HG03521 (cell line): ENCODE results near the gene SORBS2.

Experiments
- ATAC-seq: cut with Tn5 transposase; IDR thresholded peaks from one replicate; pipeline ENCODE4 v1.9.1; 2021; ENCODE audit warnings: mild to moderate bottlenecking, moderate library complexity; ENCODE audit not compliant: unreplicated experiment

Gene SORBS2

DNA sequence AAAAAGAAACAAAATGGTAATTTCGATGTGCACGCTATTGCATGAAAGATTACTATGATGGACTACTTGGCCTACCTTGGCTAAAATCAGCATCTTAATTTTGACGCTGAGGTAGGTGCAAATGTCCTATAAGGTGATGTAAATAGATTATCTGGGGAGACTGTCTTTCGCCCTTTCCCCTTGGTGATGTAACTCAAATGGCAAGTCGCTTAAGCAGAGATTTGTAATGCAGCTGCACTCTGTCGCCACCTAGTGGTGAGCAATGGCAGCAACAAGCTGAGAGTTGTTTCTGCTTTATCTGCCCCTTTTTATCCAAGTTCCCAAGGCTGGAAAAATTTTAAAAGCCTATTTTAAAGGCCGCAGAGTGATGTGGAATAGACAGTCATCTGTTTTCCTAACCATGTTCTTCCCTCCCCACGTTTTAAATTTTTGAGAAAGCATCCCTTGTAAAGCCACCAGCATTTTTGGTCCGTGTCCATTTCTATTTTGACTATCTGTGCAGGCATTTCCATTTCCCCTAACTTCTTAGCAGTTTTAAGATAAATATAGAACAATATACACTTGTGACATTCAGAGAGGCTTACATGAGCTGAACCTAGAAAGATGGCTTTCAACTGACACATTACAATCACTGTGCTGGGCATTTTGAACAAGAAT lies 214.3 kb downstream of the SORBS2 start:
- ATAC-seq, result no peak

DNA sequence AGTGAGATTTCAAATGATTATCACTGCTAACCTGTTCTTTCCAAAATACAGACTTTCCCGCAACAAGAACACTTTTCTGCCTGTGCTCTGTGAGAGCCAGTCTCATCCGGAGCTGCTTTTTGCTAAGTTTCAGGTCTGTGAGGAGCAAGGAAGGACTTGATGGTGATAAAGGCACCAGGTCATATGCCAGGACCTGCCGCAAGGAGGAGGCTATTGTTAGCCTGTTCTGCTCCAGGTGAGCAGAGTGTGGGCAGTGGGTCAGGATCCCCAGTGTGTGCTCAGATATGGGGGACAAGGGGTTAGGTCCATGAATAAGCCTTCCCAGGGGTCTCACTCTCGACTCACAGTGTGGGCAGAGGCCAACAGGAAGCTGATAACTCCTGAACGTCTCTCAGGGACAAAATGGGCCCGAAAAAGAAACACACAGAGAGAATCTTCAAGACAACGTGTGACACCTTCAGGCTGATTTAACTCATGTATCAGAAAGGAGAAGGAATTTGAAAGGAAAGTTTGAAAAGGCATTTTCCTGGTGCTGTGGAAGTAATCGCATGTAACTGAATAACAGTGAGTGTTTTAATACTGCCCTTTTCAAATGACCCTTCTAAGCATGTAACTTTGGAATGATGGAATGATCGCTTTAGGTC lies 219.0 kb downstream of the SORBS2 start:
- ATAC-seq, result no peak

DNA sequence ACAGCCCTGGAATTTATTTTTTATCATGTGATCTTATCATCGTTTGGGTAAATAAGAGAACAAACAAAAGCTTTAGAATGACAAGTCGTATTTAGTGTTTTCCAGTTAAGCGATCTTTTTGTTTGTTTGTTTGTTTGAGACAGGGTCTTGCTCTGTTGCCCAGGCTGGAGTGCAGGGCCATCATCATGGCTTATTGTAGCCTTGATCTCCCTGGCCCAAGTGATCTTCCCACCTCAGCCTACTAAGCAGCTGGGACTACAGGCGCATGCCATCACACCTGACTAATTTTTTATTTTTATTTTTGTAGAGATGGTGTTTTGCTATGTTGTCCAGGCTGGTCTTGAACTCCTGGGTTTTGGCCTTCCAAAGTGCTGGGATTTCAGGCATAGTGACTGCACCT lies 219.6 kb downstream of the SORBS2 start:
- no peak for ATAC-seq

DNA sequence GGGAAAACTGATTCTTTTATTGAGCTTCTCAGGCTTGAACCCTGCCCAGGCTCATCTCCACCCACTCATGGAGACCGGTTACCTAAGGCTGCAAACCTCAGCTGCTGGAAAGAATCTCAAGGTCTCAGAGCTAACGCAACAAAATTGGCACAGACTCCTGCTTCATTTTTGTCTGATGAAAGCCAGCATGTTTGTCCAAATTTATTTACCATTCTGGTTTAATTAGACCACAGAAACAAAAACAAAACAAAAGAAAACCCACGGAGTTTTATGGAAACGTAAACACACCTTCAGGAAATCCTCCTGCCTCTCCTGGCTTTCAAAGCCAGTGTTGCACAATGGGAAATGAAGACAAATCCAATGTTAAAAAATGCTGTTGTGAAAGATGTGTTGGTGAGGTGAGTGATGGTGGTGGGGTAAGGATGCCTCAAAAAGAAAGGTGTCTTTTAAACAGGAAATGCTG lies 220.3 kb downstream of the SORBS2 start:
- ATAC-seq, result no peak

DNA sequence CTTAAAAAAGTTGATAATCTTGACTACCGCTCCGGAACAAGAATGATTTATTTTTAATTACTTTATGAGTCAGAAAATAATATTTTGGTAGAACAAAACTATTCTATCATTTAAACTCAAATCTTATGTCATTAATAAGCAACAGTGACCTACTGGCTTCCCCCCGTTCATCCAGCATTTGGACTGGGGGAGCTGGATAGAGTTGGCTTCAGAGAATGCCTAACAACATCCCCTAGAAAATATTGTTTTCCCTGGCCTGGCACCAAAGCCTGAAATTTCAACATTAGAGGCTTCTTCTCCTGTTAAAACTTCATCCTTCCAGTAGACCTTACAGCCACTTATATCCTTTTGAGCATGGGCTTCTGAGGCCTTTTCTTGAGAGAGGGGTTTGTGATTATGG lies 221.0 kb downstream of the SORBS2 start:
- ATAC-seq, result no peak

DNA sequence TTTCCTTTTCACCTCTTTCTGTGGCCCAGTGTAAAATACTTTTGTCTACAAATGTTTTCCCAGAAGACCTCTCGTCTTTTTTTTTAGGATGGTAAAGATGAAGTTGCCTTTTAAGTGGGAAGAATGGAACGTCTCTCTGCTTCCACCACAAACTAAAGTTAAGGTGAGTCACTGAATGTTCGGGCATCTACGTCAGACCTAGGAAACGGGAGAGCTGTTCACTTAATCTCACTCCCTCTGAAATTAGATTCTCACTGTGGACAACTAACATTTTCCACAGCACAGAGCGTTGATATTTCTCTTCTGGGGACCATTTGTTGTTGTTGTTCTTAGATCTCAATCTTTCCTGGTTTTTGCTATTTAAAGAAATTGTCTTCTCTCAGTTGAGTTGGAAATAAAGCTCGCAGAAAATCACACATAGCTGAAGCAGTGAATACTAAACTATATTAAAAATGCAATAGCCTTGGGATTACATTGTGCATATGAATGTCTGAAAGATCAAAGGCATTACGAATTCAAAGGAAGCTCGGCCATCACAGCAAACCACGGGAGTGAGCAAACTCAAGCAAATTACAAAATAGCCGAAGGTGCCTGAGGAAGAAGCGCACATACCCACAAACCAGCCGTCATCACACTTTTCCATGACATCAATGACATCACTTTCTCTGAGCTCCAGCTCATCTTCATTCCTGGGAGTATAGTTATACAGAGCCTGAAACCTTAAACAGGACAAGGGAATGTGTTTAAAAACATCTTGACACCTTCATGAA lies 222.7 kb downstream of the SORBS2 start:
- ATAC-seq, result no peak

DNA sequence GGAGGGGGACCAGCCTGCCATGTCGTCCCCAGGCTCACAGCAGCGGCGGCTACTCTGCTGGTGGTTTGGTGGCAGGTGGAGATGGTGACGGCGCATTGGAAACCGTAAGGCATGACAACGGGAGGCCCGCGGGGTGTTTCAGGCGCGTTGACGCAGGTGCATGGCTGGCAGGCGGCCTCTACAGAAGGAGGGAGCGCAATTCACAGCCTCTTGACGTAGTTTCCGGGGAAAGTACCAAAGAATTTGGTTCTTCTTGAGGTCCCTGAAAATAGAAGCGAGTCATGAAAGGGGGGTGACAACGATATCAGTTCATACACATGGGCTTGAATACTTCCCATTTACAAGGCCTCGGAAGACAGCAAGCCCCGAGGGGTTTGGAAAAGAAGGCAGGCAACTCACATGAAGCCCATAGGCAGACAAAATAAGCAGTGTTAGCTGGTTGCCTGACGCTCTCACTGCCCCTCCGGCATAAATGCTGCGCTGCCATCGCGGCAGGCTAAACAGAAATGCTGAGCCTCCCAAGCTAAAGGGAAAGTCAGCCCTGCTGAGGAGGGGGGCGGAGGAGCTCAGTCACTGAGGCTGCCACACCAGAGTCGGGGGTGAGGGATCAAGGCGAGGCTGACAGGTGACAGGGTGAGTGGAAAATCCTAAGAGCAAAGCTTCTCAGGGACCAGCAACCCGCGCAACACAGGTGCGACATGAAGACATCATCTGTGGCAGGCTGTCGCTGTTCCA lies 224.4 kb downstream of the SORBS2 start:
- ATAC-seq, result peak; percentile 99

DNA sequence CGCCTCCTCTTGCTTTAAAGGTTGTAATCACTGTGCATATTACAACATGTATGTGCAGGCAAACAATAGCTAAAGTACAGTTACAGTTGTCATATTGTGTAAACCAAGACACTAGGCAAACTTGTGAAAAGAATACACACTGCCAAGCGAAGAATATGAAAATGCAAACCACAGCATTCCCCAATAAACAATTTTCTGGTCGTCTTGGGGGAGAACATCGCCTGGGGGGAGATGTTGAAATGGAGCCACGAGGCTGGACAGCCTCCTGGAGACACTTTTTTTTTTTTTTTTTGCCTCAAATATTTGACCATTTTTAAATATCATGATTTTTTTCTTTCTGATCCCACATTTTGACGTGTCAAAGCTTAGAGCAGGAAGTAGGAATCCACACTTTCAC lies 225.0 kb downstream of the SORBS2 start:
- ATAC-seq, result no peak

DNA sequence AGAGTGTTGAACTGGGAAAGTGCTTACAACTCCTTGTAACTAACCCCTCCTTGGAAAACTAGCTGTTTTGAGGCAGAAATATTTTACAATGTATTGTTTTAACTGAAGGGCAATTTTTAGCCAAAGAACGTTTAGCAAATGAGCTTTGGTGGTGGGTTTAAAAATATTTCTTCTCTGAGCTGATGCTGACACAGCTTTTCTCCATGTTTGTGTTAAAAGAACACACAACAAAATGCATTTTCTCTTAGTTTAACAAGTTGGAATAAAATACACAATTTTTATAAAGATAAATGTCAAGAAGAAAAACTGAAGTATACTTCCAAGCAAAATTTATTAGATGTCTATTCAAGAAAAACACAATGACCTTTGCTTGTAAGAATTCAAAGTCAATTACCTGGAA lies 226.8 kb downstream of the SORBS2 start:
- ATAC-seq, result no peak

DNA sequence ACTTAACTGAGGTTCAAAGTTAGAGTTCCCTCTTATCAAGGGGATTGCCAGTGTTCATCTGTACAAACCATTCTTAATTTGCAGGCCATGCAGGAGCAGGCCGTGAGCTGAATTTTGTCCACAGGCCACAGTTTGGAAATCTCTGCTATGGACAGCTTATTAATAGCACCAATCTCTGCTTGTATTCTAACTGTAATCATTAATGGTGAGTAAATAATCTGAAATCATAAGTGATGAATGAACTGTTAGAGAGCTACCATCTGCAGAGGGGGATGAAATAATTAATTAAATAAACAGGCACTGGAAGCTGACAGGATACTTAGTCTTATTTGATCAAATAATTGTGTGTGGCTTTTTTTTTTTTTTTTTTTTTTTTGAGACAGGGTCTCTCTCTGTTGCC lies 228.2 kb downstream of the SORBS2 start:
- no peak for ATAC-seq

DNA sequence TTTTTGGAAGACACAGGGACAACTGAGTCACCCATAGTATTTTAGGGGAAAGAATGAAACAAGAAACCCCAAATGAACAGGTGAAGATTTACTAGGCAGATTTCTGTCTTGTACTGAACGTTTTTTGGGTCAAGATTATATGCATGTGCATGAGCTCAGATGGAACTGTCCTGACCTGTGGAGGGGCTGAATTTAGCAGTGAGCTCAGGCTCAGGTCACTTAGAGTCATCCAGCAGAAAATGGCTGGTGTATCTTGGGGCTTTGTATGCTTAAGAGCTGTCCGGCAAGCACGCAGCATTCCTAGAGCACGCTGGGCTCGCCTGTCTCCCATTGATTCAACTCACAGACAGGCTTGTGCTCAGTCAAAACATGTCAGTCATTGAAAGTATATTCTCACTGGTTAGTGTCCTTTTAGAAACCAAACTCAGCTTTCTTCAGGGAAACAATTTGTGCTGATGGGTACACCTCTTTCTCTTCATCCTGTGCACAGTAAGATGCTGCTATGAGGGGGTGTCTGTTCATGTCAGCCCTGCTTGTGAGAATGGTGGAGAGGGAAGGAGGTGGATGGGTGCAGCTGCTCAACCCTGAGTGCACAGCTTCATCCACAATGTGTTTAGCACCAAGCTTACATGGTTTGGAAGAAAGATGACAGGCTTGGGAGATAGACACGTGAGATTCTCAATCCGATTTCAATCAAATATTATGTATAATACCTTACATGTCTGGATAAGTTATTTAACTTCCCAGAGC lies 229.2 kb downstream of the SORBS2 start:
- no peak for ATAC-seq

DNA sequence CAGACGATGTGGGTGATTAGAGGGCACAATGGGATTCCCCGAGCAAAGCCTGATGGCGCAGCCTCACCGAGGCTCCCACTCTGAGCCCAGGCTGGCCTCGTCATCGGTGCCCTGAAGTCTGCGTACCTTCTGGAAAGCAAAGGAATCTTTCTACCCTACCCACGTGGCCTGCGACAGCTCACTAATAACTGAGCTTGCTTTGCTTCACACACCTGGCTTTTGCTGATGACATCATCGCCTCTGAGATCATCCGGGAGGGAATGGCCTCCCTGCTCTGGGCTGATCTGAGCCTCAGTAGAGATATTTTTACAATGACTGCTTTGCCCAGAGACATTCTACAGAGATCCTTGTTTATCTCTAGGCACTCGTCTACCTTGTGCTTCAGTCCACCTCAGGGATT lies 231.3 kb downstream of the SORBS2 start:
- no peak for ATAC-seq

DNA sequence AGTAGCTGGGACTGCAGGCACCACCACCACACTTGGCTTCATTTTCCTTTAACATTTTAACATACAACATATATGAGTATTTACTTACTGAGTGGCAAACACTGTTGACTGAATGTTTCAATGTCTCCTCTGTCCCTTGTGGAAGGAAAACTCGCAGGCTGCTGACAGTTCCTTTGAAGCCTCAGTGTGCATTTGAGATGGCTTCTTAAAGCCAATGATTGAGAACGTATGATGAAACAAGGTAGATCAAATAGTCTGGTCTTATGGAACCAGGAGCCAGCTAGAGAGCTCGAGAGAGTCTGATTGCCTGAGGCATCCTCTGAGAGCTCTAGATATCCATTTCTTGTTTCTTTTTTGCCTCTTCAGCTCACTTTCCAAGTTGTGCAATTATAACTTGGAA lies 233.7 kb downstream of the SORBS2 start:
- ATAC-seq, result no peak

DNA sequence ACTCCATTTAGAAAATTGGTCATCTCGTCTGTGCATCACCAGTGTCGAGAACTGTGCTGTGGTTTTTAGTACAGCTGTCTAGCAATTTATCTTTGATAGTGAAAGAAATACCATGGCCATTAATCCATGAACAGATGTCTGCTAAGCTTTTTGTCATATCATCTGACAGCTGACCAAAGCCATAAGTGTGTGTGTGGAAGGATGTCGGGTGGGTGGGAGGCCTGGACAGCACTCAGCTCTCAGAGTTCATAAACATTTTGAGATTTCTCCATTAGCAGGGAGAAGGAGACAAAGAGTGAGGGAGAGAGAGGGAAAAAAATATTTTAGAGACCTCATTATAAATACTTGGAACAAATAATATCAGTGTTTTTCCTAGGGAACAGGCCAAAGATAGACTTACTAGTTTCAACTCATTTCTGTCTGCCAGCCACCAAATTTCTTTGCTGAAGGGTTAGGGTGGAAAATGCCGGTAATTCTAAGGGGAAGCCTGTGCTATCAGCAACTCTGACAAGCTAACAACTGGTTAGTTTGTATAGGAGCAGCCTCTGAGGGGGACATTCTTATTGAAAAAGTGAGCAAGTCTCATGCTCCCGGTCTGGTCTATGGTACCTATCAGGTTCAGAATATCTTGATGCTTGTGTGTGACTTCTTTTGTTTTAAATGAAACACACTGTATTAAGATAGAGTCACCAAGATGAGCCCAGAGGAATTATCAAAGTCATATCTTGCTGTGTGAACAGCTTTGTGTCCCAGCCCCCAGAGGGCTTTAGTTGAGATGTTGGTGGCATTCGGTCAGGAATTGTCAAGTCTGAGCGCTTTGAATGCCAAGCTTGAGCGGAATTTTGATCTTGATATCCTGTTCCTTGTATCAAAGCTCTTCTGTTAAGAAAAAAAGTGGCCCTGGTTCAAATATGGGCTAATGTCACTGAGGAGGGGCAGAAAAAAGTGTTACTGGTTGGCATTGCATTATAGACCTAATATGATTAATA lies 234.7 kb downstream of the SORBS2 start:
- no peak for ATAC-seq

DNA sequence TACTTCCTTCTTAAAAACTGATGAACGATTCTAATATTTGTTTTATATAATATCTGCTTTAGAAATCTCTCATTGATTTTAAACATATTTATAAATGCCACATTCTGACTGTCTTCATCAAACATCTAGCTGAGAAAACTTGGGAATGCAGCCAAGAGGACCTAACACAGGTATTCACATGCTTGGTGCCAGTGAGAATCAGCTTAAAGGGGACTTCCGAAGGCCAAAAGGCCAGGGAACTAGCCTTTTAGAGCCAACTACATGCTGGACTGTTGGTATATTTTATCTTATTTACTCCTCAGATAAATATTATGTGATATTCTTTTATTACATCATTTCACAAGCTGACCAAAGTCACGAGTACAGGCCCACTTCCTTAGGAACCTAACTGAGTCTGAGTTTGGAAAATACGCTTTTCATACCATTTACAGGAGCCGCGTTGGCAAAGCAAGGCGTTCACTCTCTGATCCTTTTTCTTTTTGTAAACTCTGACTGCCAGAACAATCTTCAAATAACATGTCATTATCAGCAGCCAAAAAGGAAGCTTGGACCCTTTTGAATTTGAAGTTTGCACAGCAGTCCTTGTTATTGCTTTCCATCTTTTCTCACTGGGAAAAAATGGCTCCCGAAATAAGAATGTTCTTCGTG lies 235.6 kb downstream of the SORBS2 start:
- no peak for ATAC-seq

DNA sequence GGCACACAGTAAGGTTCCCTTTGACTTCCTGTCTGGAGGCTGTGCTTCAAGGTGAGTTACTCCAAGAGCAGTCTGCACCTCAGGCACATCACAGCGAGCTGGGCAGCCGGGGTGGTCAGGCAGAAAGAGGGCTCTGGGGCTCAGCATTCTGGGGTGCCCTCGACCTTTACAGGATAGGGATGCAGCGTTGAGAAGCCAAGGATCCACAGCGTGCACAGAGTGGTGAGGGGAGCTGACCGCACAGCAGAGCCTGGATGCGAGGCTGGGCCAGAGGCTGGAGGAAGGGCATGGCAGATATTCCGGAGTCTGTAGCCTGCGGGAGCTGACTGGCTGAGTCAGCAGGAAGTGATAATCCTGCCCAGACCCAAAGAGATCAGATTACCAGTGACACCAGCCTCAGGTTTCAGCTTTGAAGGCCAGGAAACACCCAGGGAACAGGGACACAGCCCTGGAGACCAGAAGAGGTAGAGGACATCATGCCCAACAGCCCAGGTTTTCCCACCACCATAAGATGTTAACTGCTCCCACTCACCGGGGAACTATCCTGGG lies 238.3 kb downstream of the SORBS2 start:
- ATAC-seq, result no peak

DNA sequence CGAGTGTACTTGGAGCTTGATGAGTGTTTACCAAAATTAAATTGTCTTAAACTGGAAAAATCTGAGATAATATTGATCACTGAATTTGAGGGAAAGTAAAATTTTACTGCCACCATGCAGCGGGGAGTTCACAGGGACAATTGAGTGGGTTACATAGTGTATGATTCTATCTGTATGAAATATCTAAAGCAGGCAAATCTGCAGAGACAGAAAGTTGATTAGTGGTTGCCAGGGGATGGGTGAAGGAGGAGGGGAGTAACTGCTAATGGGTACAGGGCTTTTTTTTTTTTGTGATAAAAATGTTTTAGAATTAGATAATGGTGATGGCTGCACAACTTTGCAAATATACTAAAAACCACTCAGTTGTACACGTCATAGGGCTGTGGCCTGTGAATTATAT lies 241.3 kb downstream of the SORBS2 start:
- no peak for ATAC-seq
